H9 (cell line): ENCODE results near the gene SLC26A9. TPM values are rescaled to one million over a fixed set of nuclear protein-coding genes. Genes with fewer than 3 reads are reported as not detected.

Experiments used
- DNase-seq: peaks from one replicate; pipeline ENCODE4 v3.0.0-alpha.2; 2017
- H2AFZ ChIP-seq: one replicate; pipeline ENCODE4 v1.6.1; 2013; ENCODE audit warnings: mild to moderate bottlenecking, low read length, control low read depth, moderate library complexity
- H2AK5ac ChIP-seq: 2 replicates; pipeline ENCODE4 v1.6.1; 2013; ENCODE audit warnings: low read length, control low read depth, mixed read lengths; ENCODE audit not compliant: insufficient read length
- H2BK120ac ChIP-seq: one replicate; pipeline ENCODE4 v1.6.1; 2013; ENCODE audit warnings: low read depth, mild to moderate bottlenecking, low read length, control low read depth, inconsistent platforms; ENCODE audit not compliant: poor library complexity, severe bottlenecking
- H2BK12ac ChIP-seq: 2 replicates; pipeline ENCODE4 v1.6.1; 2013; ENCODE audit warnings: low read length, control low read depth, mixed read lengths, low read depth; ENCODE audit not compliant: insufficient read length
- H2BK15ac ChIP-seq: 2 replicates; pipeline ENCODE4 v1.6.1; 2013; ENCODE audit warnings: low read depth, low read length, control low read depth
- H2BK20ac ChIP-seq: one replicate; pipeline ENCODE4 v1.6.1; 2013; ENCODE audit warnings: low read depth, mild to moderate bottlenecking, low read length, control low read depth, inconsistent platforms; ENCODE audit not compliant: poor library complexity, severe bottlenecking
- H2BK5ac ChIP-seq: 2 replicates; pipeline ENCODE4 v1.6.1; 2013; ENCODE audit warnings: low read length, control low read depth, mixed read lengths; ENCODE audit not compliant: insufficient read length
- H3K14ac ChIP-seq: 2 replicates; pipeline ENCODE4 v1.6.1; 2013; ENCODE audit warnings: low read length, control low read depth; ENCODE audit not compliant: insufficient read depth
- H3K18ac ChIP-seq: 2 replicates; pipeline ENCODE4 v1.6.1; 2013; ENCODE audit warnings: low read depth, mild to moderate bottlenecking, mixed read lengths, low read length, control low read depth; ENCODE audit not compliant: insufficient read length
- H3K23ac ChIP-seq: 2 replicates; pipeline ENCODE4 v1.6.1; 2013; ENCODE audit warnings: low read length, control low read depth, mixed read lengths, low read depth; ENCODE audit not compliant: insufficient read length
- H3K23me2 ChIP-seq: 2 replicates; pipeline ENCODE4 v1.6.1; 2013; ENCODE audit warnings: low read depth, mild to moderate bottlenecking, mixed read lengths, low read length, control low read depth; ENCODE audit not compliant: insufficient read length, poor library complexity, severe bottlenecking
- H3K27ac ChIP-seq: 2 replicates; pipeline ENCODE4 v1.5.1; 2013; ENCODE audit warnings: low read length, control low read depth, mixed read lengths, low read depth; ENCODE audit not compliant: insufficient read length
- H3K27me3 ChIP-seq: 2 replicates; pipeline ENCODE4 v1.6.1; 2013; ENCODE audit warnings: low read length, control low read depth, inconsistent platforms; ENCODE audit not compliant: insufficient read depth
- H3K4ac ChIP-seq: 2 replicates; pipeline ENCODE4 v1.6.1; 2013; ENCODE audit warnings: low read depth, mild to moderate bottlenecking, control low read depth, inconsistent platforms, low read length, moderate library complexity
- H3K4me1 ChIP-seq: 2 replicates; pipeline ENCODE4 v1.6.1; 2013; ENCODE audit warnings: low read length, control low read depth, inconsistent platforms; ENCODE audit not compliant: insufficient read depth
- H3K4me2 ChIP-seq: 2 replicates; pipeline ENCODE4 v1.6.1; 2013; ENCODE audit warnings: low read length, control low read depth, mixed read lengths; ENCODE audit not compliant: insufficient read length, insufficient read depth
- H3K56ac ChIP-seq: 2 replicates; pipeline ENCODE4 v1.6.1; 2013; ENCODE audit warnings: low read depth, mild to moderate bottlenecking, mixed read lengths, low read length, control low read depth; ENCODE audit not compliant: insufficient read length
- H3K79me1 ChIP-seq: 2 replicates; pipeline ENCODE4 v1.6.1; 2013; ENCODE audit warnings: low read depth, mild to moderate bottlenecking, moderate library complexity, low read length, control low read depth, inconsistent platforms; ENCODE audit not compliant: insufficient read depth, poor library complexity, severe bottlenecking
- H3K79me2 ChIP-seq: 2 replicates; pipeline ENCODE4 v1.6.1; 2013; ENCODE audit warnings: low read length, control low read depth, inconsistent platforms; ENCODE audit not compliant: insufficient read depth
- H3K9ac ChIP-seq: 2 replicates; pipeline ENCODE4 v1.6.1; 2013; ENCODE audit warnings: low read length, control low read depth, mixed read lengths; ENCODE audit not compliant: insufficient read length; ENCODE audit errors: extremely low read depth
- H3K9me3 ChIP-seq: one replicate; pipeline ENCODE4 v1.6.1; 2013; ENCODE audit warnings: low read depth, low read length, inconsistent platforms; ENCODE audit not compliant: control insufficient read depth
- H3T11ph ChIP-seq: one replicate; pipeline ENCODE4 v1.6.1; 2013; ENCODE audit warnings: mild to moderate bottlenecking, low read length, control low read depth, inconsistent platforms
- H4K20me1 ChIP-seq: one replicate; pipeline ENCODE4 v1.6.1; 2013; ENCODE audit not compliant: control insufficient read depth, insufficient read length, insufficient read depth
- H4K5ac ChIP-seq: 2 replicates; pipeline ENCODE4 v1.6.1; 2013; ENCODE audit warnings: low read depth, mild to moderate bottlenecking, mixed read lengths, low read length, control low read depth; ENCODE audit not compliant: insufficient read length
- H4K8ac ChIP-seq: replicated peaks from 2 replicates; pipeline ENCODE4 v1.6.1; 2013; ENCODE audit warnings: low read length, control low read depth, mixed read lengths, low read depth; ENCODE audit not compliant: insufficient read length
- H4K91ac ChIP-seq: 2 replicates; pipeline ENCODE4 v1.6.1; 2013; ENCODE audit warnings: low read depth, mild to moderate bottlenecking, moderate library complexity, mixed read lengths, low read length, control low read depth; ENCODE audit not compliant: insufficient read length
- H3K27ac Mint-ChIP-seq, 3 experiments: 2 replicates in 2 of 3; 3 replicates in 1 of 3; pipeline ENCODE4 v1.8.0; 2020 to 2021; ENCODE audit warnings: mixed read lengths in 3 of 3, mild to moderate bottlenecking in 1 of 3, moderate library complexity in 1 of 3
- H3K27me3 Mint-ChIP-seq: 2 replicates; pipeline ENCODE4 v1.8.0; 2021; ENCODE audit warnings: low read depth, mild to moderate bottlenecking, moderate library complexity, mixed read lengths
- H3K36me3 Mint-ChIP-seq, 3 experiments: 2 replicates in 2 of 3; 3 replicates in 1 of 3; pipeline ENCODE4 v1.8.0; 2020 to 2021; ENCODE audit warnings: low read depth in 3 of 3, mixed read lengths in 3 of 3; ENCODE audit not compliant: insufficient read depth in 1 of 3
- H3K4me1 Mint-ChIP-seq, 2 experiments: 2 replicates each; pipeline ENCODE4 v1.8.0; 2020; ENCODE audit warnings: mixed read lengths in 2 of 2
- H3K4me3 Mint-ChIP-seq, 2 experiments: 2 replicates in 1 of 2; 3 replicates in 1 of 2; pipeline ENCODE4 v1.8.0; 2020 to 2021; ENCODE audit warnings: mild to moderate bottlenecking in 2 of 2, mixed read lengths in 2 of 2, moderate library complexity in 1 of 2
- H3K9me3 Mint-ChIP-seq, 2 experiments: 2 replicates in 1 of 2; 3 replicates in 1 of 2; pipeline ENCODE4 v1.8.0; 2020; ENCODE audit warnings: mild to moderate bottlenecking in 2 of 2, mixed read lengths in 2 of 2, moderate library complexity in 1 of 2
- WGBS: extraction: QIAGEN DNeasy Blood & Tissue Kit; methylation state at CpG from one replicate; pipeline ENCODE4 v1.1.7; 2013; ENCODE audit warnings: missing lambda C conversion rate, low lambda C conversion rate, mixed read lengths; ENCODE audit not compliant: insufficient read length; ENCODE audit errors: extremely low coverage; 5-methylcytosine and 5-hydroxymethylcytosine counted together
- total RNA-seq: library from RNA; stranded (reverse); gene quantifications from 2 replicates; pipeline ENCODE4 v1.2.1, GENCODE V29; 2021
- TF ChIP-seq, protein P1 (sequence below): fragments of 200-600 bp; sonication (generic); conservative IDR thresholded peaks from 3 replicates; pipeline ENCODE4 v1.8.0; 2021; ENCODE audit warnings: antibody characterized with exemption, mild to moderate bottlenecking

Gene SLC26A9
- total RNA-seq, 1 experiment from 2014 or later: not detected

- Histone ChIP-seq H3K18ac (no peak overlapping the region), H4K20me1 (no peaks in the 10 kb centered on the region), H4K8ac (no peak overlapping the region), H4K5ac (no peak overlapping the region), H2BK15ac (no peak overlapping the region), H3K23me2 (no peaks in the 10 kb centered on the region), H2AFZ (no peak overlapping the region), H2BK5ac (no peak overlapping the region), H2AK5ac (no peak overlapping the region), H3K9ac (no peak overlapping the region), H3K27ac (no peak overlapping the region), H3K9me3 (no peaks in the 10 kb centered on the region), H3K79me2 (no peaks in the 10 kb centered on the region), H2BK12ac (peak overlapping the region; percentile 41), H3K4ac (no peak overlapping the region; the same call in 1 of the 2 replicates), H3K56ac (no peak overlapping the region), H2BK20ac (no peak overlapping the region), H3K79me1 (no peaks in the 10 kb centered on the region), H3K27me3 (no peaks in the 10 kb centered on the region), H3T11ph (no peak overlapping the region), H2BK120ac (no peak overlapping the region), H3K4me1 (peaks cover 4% of the 10 kb centered on the region; the same call in 1 of the 2 replicates), H4K91ac (no peak overlapping the region), H3K23ac (no peak overlapping the region), H3K4me2 (no peak overlapping the region), H3K14ac (no peak overlapping the region; the same call in 1 of the 2 replicates)
- Mint-ChIP-seq H3K9me3 (no peaks in the 10 kb centered on the region; a peak in 1 of 5 replicates), H3K4me3 (no peak overlapping the region), H3K4me1 (peaks cover 27 to 34% of the 10 kb centered on the region in 2 experiments), H3K27me3 (peaks cover 2% of the 10 kb centered on the region), H3K27ac (peak overlapping the region in 2 of 3 experiments; percentile 85 to 86; a peak in 2 of 7 replicates), H3K36me3 (no peaks in the 10 kb centered on the region)
- no peak for DNase-seq
- WGBS: no CpG with 5 or more reads among the region's 6 CpGs
- TF ChIP-seq, protein P1, sequence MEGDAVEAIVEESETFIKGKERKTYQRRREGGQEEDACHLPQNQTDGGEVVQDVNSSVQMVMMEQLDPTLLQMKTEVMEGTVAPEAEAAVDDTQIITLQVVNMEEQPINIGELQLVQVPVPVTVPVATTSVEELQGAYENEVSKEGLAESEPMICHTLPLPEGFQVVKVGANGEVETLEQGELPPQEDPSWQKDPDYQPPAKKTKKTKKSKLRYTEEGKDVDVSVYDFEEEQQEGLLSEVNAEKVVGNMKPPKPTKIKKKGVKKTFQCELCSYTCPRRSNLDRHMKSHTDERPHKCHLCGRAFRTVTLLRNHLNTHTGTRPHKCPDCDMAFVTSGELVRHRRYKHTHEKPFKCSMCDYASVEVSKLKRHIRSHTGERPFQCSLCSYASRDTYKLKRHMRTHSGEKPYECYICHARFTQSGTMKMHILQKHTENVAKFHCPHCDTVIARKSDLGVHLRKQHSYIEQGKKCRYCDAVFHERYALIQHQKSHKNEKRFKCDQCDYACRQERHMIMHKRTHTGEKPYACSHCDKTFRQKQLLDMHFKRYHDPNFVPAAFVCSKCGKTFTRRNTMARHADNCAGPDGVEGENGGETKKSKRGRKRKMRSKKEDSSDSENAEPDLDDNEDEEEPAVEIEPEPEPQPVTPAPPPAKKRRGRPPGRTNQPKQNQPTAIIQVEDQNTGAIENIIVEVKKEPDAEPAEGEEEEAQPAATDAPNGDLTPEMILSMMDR: no peak
Observed at GRCh38 chr1:205932776-205933175, 10.5 kb downstream of the SLC26A9 start.
